Measurements from ENCODE around the gene NEURL1.

The NEURL1 gene

GRCh38 chr10:103637011-103637410 is 143.5 kb downstream of the NEURL1 start:
- Histone ChIP-seq H2BK12ac (ENCODE audit: low read length) (peak overlapping the region; percentile 93), H3K4me2 (ENCODE audit: insufficient read depth, low read length, poor library complexity, severe bottlenecking) (no peak overlapping the region), H2BK15ac (ENCODE audit: low read length) (peak overlapping the region; percentile 1), H3K79me1 (ENCODE audit: low read depth, low read length) (no peaks in the 10 kb centered on the region), H3K23ac (ENCODE audit: low read depth, low read length, poor library complexity) (no peak overlapping the region), H3K18ac (ENCODE audit: low read length) (peak overlapping the region; percentile 94), H2AFZ (ENCODE audit: low read length) (no peak overlapping the region), H2BK120ac (ENCODE audit: low read depth, low read length) (peak overlapping the region; percentile 5), H3K9ac (ENCODE audit: low read depth, low read length, poor library complexity) (no peak overlapping the region), H3K27ac (replicated peaks; ENCODE audit: low read length) (peak overlapping the region; percentile 92), H3K9me3 (replicated peaks in 1 of 2; ENCODE audit: control insufficient read depth in 2 of 2, insufficient read depth in 1 of 2, low read depth in 1 of 2, low read length in 2 of 2) (no peaks in the 10 kb centered on the region), H3K4me3 (ENCODE audit: low read length in 2 of 2) (no peak overlapping the region), H2AK5ac (ENCODE audit: low read depth, low read length) (peak overlapping the region; percentile 14), H3K4ac (ENCODE audit: low read length) (no peak overlapping the region), H4K91ac (ENCODE audit: low read depth, low read length, poor library complexity) (no peak overlapping the region), H3K14ac (ENCODE audit: low read length) (no peak overlapping the region), H3K4me1 (ENCODE audit: control insufficient read depth in 2 of 2, insufficient read depth in 1 of 2, low read depth in 1 of 2, low read length in 2 of 2) (peaks cover 25 to 44% of the 10 kb centered on the region in 2 donors), H3K27me3 (ENCODE audit: control insufficient read depth in 3 of 3, insufficient read depth in 3 of 3, low read depth in 1 of 3, low read length in 3 of 3) (no peaks in the 10 kb centered on the region), H2BK5ac (ENCODE audit: low read length) (peak overlapping the region; percentile 63), H3K36me3 (replicated peaks in 1 of 2; ENCODE audit: control insufficient read depth in 2 of 2, insufficient read depth in 2 of 2, low read length in 2 of 2) (no peaks in the 10 kb centered on the region), H4K8ac (ENCODE audit: low read depth, low read length) (no peak overlapping the region)
- no peak for DNase-seq (ENCODE audit: low spot score)
- WGBS, 2 donors (ENCODE audit: extremely low coverage in 2 of 2, insufficient read length in 2 of 2, insufficient replicate concordance in 1 of 2): no CpG with 5 or more reads among the region's 10 CpGs

- Histone ChIP-seq H3K79me1 (ENCODE audit: low read depth, low read length) (no peaks in the 10 kb centered on the region), H2BK12ac (ENCODE audit: low read length) (peak overlapping the region; percentile 93), H3K9ac (ENCODE audit: low read depth, low read length, poor library complexity) (no peak overlapping the region), H3K27me3 (ENCODE audit: control insufficient read depth in 3 of 3, insufficient read depth in 3 of 3, low read depth in 1 of 3, low read length in 3 of 3) (no peaks in the 10 kb centered on the region), H3K27ac (replicated peaks; ENCODE audit: low read length) (peak overlapping the region; percentile 92), H4K8ac (ENCODE audit: low read depth, low read length) (no peak overlapping the region), H3K36me3 (replicated peaks in 1 of 2; ENCODE audit: control insufficient read depth in 2 of 2, insufficient read depth in 2 of 2, low read length in 2 of 2) (no peaks in the 10 kb centered on the region), H3K23ac (ENCODE audit: low read depth, low read length, poor library complexity) (peak overlapping the region; percentile 31), H2BK5ac (ENCODE audit: low read length) (peak overlapping the region; percentile 63), H2BK15ac (ENCODE audit: low read length) (peak overlapping the region; percentile 77), H2BK120ac (ENCODE audit: low read depth, low read length) (peak overlapping the region; percentile 2), H3K4me1 (ENCODE audit: control insufficient read depth in 2 of 2, insufficient read depth in 1 of 2, low read depth in 1 of 2, low read length in 2 of 2) (peaks cover 25 to 47% of the 10 kb centered on the region in 2 donors), H3K18ac (ENCODE audit: low read length) (peak overlapping the region; percentile 94), H3K4me3 (ENCODE audit: low read length in 2 of 2) (no peak overlapping the region), H4K91ac (ENCODE audit: low read depth, low read length, poor library complexity) (peak overlapping the region; percentile 81), H3K14ac (ENCODE audit: low read length) (peak overlapping the region; percentile 56), H3K4me2 (ENCODE audit: insufficient read depth, low read length, poor library complexity, severe bottlenecking) (no peak overlapping the region), H2AK5ac (ENCODE audit: low read depth, low read length) (peak overlapping the region; percentile 81), H2AFZ (ENCODE audit: low read length) (no peak overlapping the region), H3K4ac (ENCODE audit: low read length) (no peak overlapping the region), H3K9me3 (replicated peaks in 1 of 2; ENCODE audit: control insufficient read depth in 2 of 2, insufficient read depth in 1 of 2, low read depth in 1 of 2, low read length in 2 of 2) (no peaks in the 10 kb centered on the region)
- DNase-seq (ENCODE audit: low spot score): no peak
- no CpG with 5 or more reads among the region's 19 CpGs for WGBS, 2 donors (ENCODE audit: extremely low coverage in 2 of 2, insufficient read length in 2 of 2, insufficient replicate concordance in 1 of 2)
These were observed 144.5 kb downstream of the NEURL1 start for GRCh38 chr10:103637927-103638557.

- DNase-seq (ENCODE audit: low spot score): no peak
- Histone ChIP-seq H2BK12ac (ENCODE audit: low read length) (peak overlapping the region; percentile 16), H2AFZ (ENCODE audit: low read length) (no peak overlapping the region), H3K23ac (ENCODE audit: low read depth, low read length, poor library complexity) (no peak overlapping the region), H3K4me1 (ENCODE audit: control insufficient read depth in 2 of 2, insufficient read depth in 1 of 2, low read depth in 1 of 2, low read length in 2 of 2) (peaks cover 25 to 44% of the 10 kb centered on the region in 2 donors), H2BK15ac (ENCODE audit: low read length) (no peak overlapping the region), H3K14ac (ENCODE audit: low read length) (no peak overlapping the region), H2AK5ac (ENCODE audit: low read depth, low read length) (no peak overlapping the region), H3K27me3 (ENCODE audit: control insufficient read depth in 3 of 3, insufficient read depth in 3 of 3, low read depth in 1 of 3, low read length in 3 of 3) (no peaks in the 10 kb centered on the region), H3K9me3 (replicated peaks in 1 of 2; ENCODE audit: control insufficient read depth in 2 of 2, insufficient read depth in 1 of 2, low read depth in 1 of 2, low read length in 2 of 2) (no peaks in the 10 kb centered on the region), H3K79me1 (ENCODE audit: low read depth, low read length) (no peaks in the 10 kb centered on the region), H4K91ac (ENCODE audit: low read depth, low read length, poor library complexity) (no peak overlapping the region), H3K18ac (ENCODE audit: low read length) (peak overlapping the region; percentile 61), H3K4ac (ENCODE audit: low read length) (no peak overlapping the region), H3K27ac (replicated peaks; ENCODE audit: low read length) (no peak overlapping the region), H3K36me3 (replicated peaks in 1 of 2; ENCODE audit: control insufficient read depth in 2 of 2, insufficient read depth in 2 of 2, low read length in 2 of 2) (no peaks in the 10 kb centered on the region), H4K8ac (ENCODE audit: low read depth, low read length) (no peak overlapping the region), H3K4me3 (ENCODE audit: low read length in 2 of 2) (no peak overlapping the region), H3K4me2 (ENCODE audit: insufficient read depth, low read length, poor library complexity, severe bottlenecking) (no peak overlapping the region), H2BK5ac (ENCODE audit: low read length) (no peak overlapping the region), H3K9ac (ENCODE audit: low read depth, low read length, poor library complexity) (no peak overlapping the region), H2BK120ac (ENCODE audit: low read depth, low read length) (no peak overlapping the region)
- WGBS, 2 donors (ENCODE audit: extremely low coverage in 2 of 2, insufficient read length in 2 of 2, insufficient replicate concordance in 1 of 2): no CpG with 5 or more reads among the region's 8 CpGs
These were observed 145.4 kb downstream of the NEURL1 start for GRCh38 chr10:103638948-103639347.

GRCh38 chr10:103640436-103641181 is 147.1 kb downstream of the NEURL1 start:
- no peak overlapping the region for H2BK15ac ChIP-seq (ENCODE audit: low read length)
- no peaks in the 10 kb centered on the region for H3K36me3 ChIP-seq (replicated peaks in 1 of 2; ENCODE audit: control insufficient read depth in 2 of 2, insufficient read depth in 2 of 2, low read length in 2 of 2)
- H3K79me1 ChIP-seq (ENCODE audit: low read depth, low read length): no peaks in the 10 kb centered on the region
- no peak overlapping the region for H2BK5ac ChIP-seq (ENCODE audit: low read length)
- no peaks in the 10 kb centered on the region for H3K9me3 ChIP-seq (replicated peaks in 1 of 2; ENCODE audit: control insufficient read depth in 2 of 2, insufficient read depth in 1 of 2, low read depth in 1 of 2, low read length in 2 of 2)
- no peak overlapping the region for H2BK120ac ChIP-seq (ENCODE audit: low read depth, low read length)
- no peak overlapping the region for H2AFZ ChIP-seq (ENCODE audit: low read length)
- no peak overlapping the region for H3K14ac ChIP-seq (ENCODE audit: low read length)
- peak overlapping the region; percentile 78 for H3K18ac ChIP-seq (ENCODE audit: low read length)
- H3K23ac ChIP-seq (ENCODE audit: low read depth, low read length, poor library complexity): no peak overlapping the region
- no peak overlapping the region for H4K8ac ChIP-seq (ENCODE audit: low read depth, low read length)
- H2AK5ac ChIP-seq (ENCODE audit: low read depth, low read length): peak overlapping the region; percentile 17
- no peak overlapping the region for H2BK12ac ChIP-seq (ENCODE audit: low read length)
- no peak for DNase-seq (ENCODE audit: low spot score)
- H3K4me2 ChIP-seq (ENCODE audit: insufficient read depth, low read length, poor library complexity, severe bottlenecking): no peak overlapping the region
- H3K4me1 ChIP-seq (ENCODE audit: control insufficient read depth in 2 of 2, insufficient read depth in 1 of 2, low read depth in 1 of 2, low read length in 2 of 2): peaks cover 23 to 35% of the 10 kb centered on the region in 2 donors
- no peak overlapping the region for H3K9ac ChIP-seq (ENCODE audit: low read depth, low read length, poor library complexity)
- H4K91ac ChIP-seq (ENCODE audit: low read depth, low read length, poor library complexity): no peak overlapping the region
- H3K27me3 ChIP-seq (ENCODE audit: control insufficient read depth in 3 of 3, insufficient read depth in 3 of 3, low read depth in 1 of 3, low read length in 3 of 3): no peaks in the 10 kb centered on the region
- H3K4me3 ChIP-seq (ENCODE audit: low read length in 2 of 2): no peak overlapping the region
- no peak overlapping the region for H3K27ac ChIP-seq (replicated peaks; ENCODE audit: low read length)
- WGBS, 2 donors (ENCODE audit: extremely low coverage in 2 of 2, insufficient read length in 2 of 2, insufficient replicate concordance in 1 of 2): no CpG with 5 or more reads among the region's 11 CpGs
- H3K4ac ChIP-seq (ENCODE audit: low read length): no peak overlapping the region

All from neuronal stem cell (in vitro differentiated cells).